ENCODE measurements around the gene CXorf58.

- TF ChIP-seq, protein P1, sequence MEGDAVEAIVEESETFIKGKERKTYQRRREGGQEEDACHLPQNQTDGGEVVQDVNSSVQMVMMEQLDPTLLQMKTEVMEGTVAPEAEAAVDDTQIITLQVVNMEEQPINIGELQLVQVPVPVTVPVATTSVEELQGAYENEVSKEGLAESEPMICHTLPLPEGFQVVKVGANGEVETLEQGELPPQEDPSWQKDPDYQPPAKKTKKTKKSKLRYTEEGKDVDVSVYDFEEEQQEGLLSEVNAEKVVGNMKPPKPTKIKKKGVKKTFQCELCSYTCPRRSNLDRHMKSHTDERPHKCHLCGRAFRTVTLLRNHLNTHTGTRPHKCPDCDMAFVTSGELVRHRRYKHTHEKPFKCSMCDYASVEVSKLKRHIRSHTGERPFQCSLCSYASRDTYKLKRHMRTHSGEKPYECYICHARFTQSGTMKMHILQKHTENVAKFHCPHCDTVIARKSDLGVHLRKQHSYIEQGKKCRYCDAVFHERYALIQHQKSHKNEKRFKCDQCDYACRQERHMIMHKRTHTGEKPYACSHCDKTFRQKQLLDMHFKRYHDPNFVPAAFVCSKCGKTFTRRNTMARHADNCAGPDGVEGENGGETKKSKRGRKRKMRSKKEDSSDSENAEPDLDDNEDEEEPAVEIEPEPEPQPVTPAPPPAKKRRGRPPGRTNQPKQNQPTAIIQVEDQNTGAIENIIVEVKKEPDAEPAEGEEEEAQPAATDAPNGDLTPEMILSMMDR (IDR thresholded peaks at IDR 0.05): no peak
- no peak for TF ChIP-seq ZFX (IDR thresholded peaks at IDR 0.05; ENCODE audit: borderline replicate concordance)
Measured at GRCh38 chrX:23953908-23954269, 46.1 kb downstream of the CXorf58 start.

Data from 22Rv1 (cell line).